GM12878 (cell line): ENCODE results near the gene SLC25A15. TPM values are rescaled to one million over a fixed set of nuclear protein-coding genes. Genes with fewer than 3 reads are reported as not detected.

Source experiments
- BCL11A ChIP-seq: IDR thresholded peaks from 2 replicates; pipeline ENCODE4 v1.6.1; 2011; ENCODE audit warnings: low read depth, low read length
- BCLAF1 ChIP-seq: fragments of 450-650 bp; IDR thresholded peaks from 2 replicates; pipeline ENCODE4 v1.6.1; 2017; ENCODE audit warnings: antibody characterized with exemption, mild to moderate bottlenecking, moderate library complexity
- CBX3 ChIP-seq: fragments of 200-600 bp; sonication (generic); IDR thresholded peaks from 2 replicates; pipeline ENCODE4 v1.6.1; 2016; ENCODE audit warnings: low read depth, borderline replicate concordance
- CHD1 ChIP-seq: IDR thresholded peaks from 2 replicates; pipeline ENCODE4 v1.6.1; 2012; ENCODE audit warnings: low read depth, low read length, improper control_type of control experiment
- CHD4 ChIP-seq: fragments of 200-600 bp; sonication (generic); IDR thresholded peaks from 2 replicates; pipeline ENCODE4 v1.6.1; 2016; ENCODE audit warnings: mild to moderate bottlenecking
- EGR1 ChIP-seq, 2 experiments: IDR thresholded peaks; 1 replicate in 1 of 2; 2 replicates in 1 of 2; pipeline ENCODE4 v1.6.1; 2011 to 2012; ENCODE audit warnings: low read depth in 2 of 2, low read length in 2 of 2, borderline replicate concordance in 1 of 2, mild to moderate bottlenecking in 1 of 2, moderate library complexity in 1 of 2
- EP300 ChIP-seq, 2 experiments: fragments of 150-350 bp in 1 of 2; IDR thresholded peaks; 2 replicates each; pipeline ENCODE4 v1.6.1; 2011 to 2012; ENCODE audit warnings: low read depth in 2 of 2, low read length in 2 of 2, borderline replicate concordance in 1 of 2, improper control_type of control experiment in 1 of 2, inconsistent platforms in 1 of 2; ENCODE audit not compliant: control insufficient read depth in 1 of 2
- ETV6 ChIP-seq, 2 experiments: fragments of 450-650 bp in 1 of 2; IDR thresholded peaks in 1 of 2; conservative IDR thresholded peaks in 1 of 2; 2 replicates each; pipeline ENCODE4 v1.6.1; 2014; ENCODE audit warnings: antibody characterized with exemption in 1 of 2, borderline replicate concordance in 1 of 2, low read depth in 1 of 2, mild to moderate bottlenecking in 1 of 2, moderate library complexity in 1 of 2
- FOXM1 ChIP-seq: IDR thresholded peaks from 2 replicates; pipeline ENCODE4 v1.6.1; 2012; ENCODE audit warnings: low read depth, mild to moderate bottlenecking, inconsistent platforms, low read length, moderate library complexity
- JUND ChIP-seq: IDR thresholded peaks from 2 replicates; pipeline ENCODE4 v1.6.1; 2012; ENCODE audit warnings: low read depth, mild to moderate bottlenecking, low read length, improper control_type of control experiment, moderate library complexity
- KDM1A ChIP-seq: fragments of 200-600 bp; sonication (generic); IDR thresholded peaks from 2 replicates; pipeline ENCODE4 v1.6.1; 2016; ENCODE audit warnings: borderline replicate concordance
- MXI1 ChIP-seq: fragments of 150-350 bp; IDR thresholded peaks from 2 replicates; pipeline ENCODE4 v1.6.1; 2011; ENCODE audit warnings: low read depth, mild to moderate bottlenecking, inconsistent platforms, low read length, improper control_type of control experiment
- NFXL1 ChIP-seq: fragments of 450-650 bp; IDR thresholded peaks from 2 replicates; pipeline ENCODE4 v1.6.1; 2017; ENCODE audit warnings: antibody characterized with exemption, mild to moderate bottlenecking, borderline replicate concordance
- RB1 ChIP-seq: fragments of 450-650 bp; formaldehyde crosslinking; IDR thresholded peaks from 2 replicates; pipeline ENCODE4 v1.6.1; 2017; ENCODE audit warnings: mild to moderate bottlenecking, borderline replicate concordance
- RUNX3 ChIP-seq: IDR thresholded peaks from 2 replicates; pipeline ENCODE4 v1.6.1; 2012; ENCODE audit warnings: low read length, inconsistent platforms
- SPI1 ChIP-seq: IDR thresholded peaks from 2 replicates; pipeline ENCODE4 v1.6.1; 2011; ENCODE audit warnings: low read depth, mild to moderate bottlenecking, low read length, moderate library complexity, borderline replicate concordance; ENCODE audit not compliant: insufficient read depth
- TARDBP ChIP-seq: IDR thresholded peaks from 2 replicates; pipeline ENCODE4 v1.6.1; 2016; ENCODE audit warnings: borderline replicate concordance
- TBL1XR1 ChIP-seq: IDR thresholded peaks from 2 replicates; pipeline ENCODE4 v1.6.1; 2012; ENCODE audit warnings: low read depth, low read length, improper control_type of control experiment
- ZNF592 ChIP-seq: fragments of 450-650 bp; IDR thresholded peaks from 2 replicates; pipeline ENCODE4 v1.6.1; 2017; ENCODE audit warnings: mild to moderate bottlenecking, moderate library complexity
- ZSCAN29 ChIP-seq: fragments of 450-650 bp; IDR thresholded peaks from 2 replicates; pipeline ENCODE4 v1.6.1; 2017; ENCODE audit warnings: mild to moderate bottlenecking, moderate library complexity
- polyA plus RNA-seq, 11 experiments: library from polyadenylated mRNA; depleted of rRNA in 4 of 11; unstranded in 6 of 11; stranded (reverse) in 5 of 11; fragments of >200 nt; fragmentation: Nextera tagmentation in 4 of 11; fragmentation: Illumina TruSeq in 1 of 11; extraction: Ambion mirVana in 4 of 11; extraction: Trizol in 1 of 11; gene quantifications; 1 replicate in 1 of 11; 2 replicates in 10 of 11; pipeline versions ENCODE4 v1.2.1 to v1.2.3, GENCODE V29; 2011 to 2016; ENCODE audit warnings: inconsistent platforms in 2 of 11, missing spikeins in 2 of 11, low read depth in 1 of 11
- total RNA-seq, 4 experiments: library from RNA; depleted of rRNA in 3 of 4; stranded (reverse); fragments of >200 nt in 3 of 4; fragmentation: Illumina TruSeq in 1 of 4; extraction: Trizol in 1 of 4; gene quantifications; 2 replicates each; pipeline versions ENCODE4 v1.2.1 to v1.2.3, GENCODE V29; 2013 to 2021

Gene SLC25A15
- total and polyA plus RNA-seq, 10 of the 15 experiments (the other 5 are each of a cell fraction or from before 2014, with no cell fraction given): 2.7 to 20.6 (median 15.0) TPM

- TF ChIP-seq EGR1 (IDR thresholded peaks at IDR 0.05; ENCODE audit: borderline replicate concordance in 1 of 2, low read depth in 2 of 2, low read length in 2 of 2) (peak in 1 of 2 experiments; percentile 80; a peak in 2 of 3 replicates), TARDBP (0 out of 2 replicates have a peak, but pooled peaks have one; percentile 46), KDM1A (no peak), ETV6 (conservative IDR thresholded peaks at IDR 0.05 in 1 of 2, IDR thresholded peaks at IDR 0.05 in 1 of 2; ENCODE audit: borderline replicate concordance in 1 of 2, low read depth in 1 of 2) (0 out of 4 replicates have a peak, but pooled peaks of 1 of the 2 experiments have one; percentile 22), CBX3 (no peak), FOXM1 (no peak), BCL11A (no peak), JUND (no peak), SPI1 (peak; percentile 70; the same call in 1 of the 2 replicates), NFXL1 (0 out of 2 replicates have a peak, but pooled peaks have one; percentile 60), ZSCAN29 (peak; percentile 62; the same call in 1 of the 2 replicates), TBL1XR1 (peak; percentile 12; the same call in 1 of the 2 replicates), CHD1 (no peak), EP300 (IDR thresholded peaks at IDR 0.05; ENCODE audit: borderline replicate concordance in 1 of 2, control insufficient read depth in 1 of 2, low read depth in 2 of 2, low read length in 2 of 2) (0 out of 4 replicates have a peak, but pooled peaks of 1 of the 2 experiments have one; percentile 23), CHD4 (no peak), BCLAF1 (0 out of 2 replicates have a peak, but pooled peaks have one; percentile 40), RUNX3 (peak; percentile 28; the same call in 1 of the 2 replicates), ZNF592 (peak; percentile 61; the same call in 1 of the 2 replicates), MXI1 (peak; percentile 65; the same call in 1 of the 2 replicates), RB1 (peak; percentile 90; the same call in 1 of the 2 replicates)
These were observed at the start of gene SLC25A15 (continued) for GRCh38 chr13:40789275-40790153.
